Panc1 (cell line): Measurements from ENCODE around the gene RIC3.

Source experiments
- POLR2AphosphoS5 ChIP-seq: IDR thresholded peaks from 2 replicates; pipeline ENCODE4 v1.6.1; 2012; ENCODE audit warnings: mild to moderate bottlenecking, low read depth, low read length, moderate library complexity
- SIN3A ChIP-seq: IDR thresholded peaks from 2 replicates; pipeline ENCODE4 v1.6.1; 2012; ENCODE audit warnings: low read depth, mild to moderate bottlenecking, low read length, moderate library complexity, borderline replicate concordance; ENCODE audit not compliant: insufficient read depth
- TCF7L2 ChIP-seq: IDR thresholded peaks from 2 replicates; pipeline ENCODE4 v1.6.1; 2011; ENCODE audit warnings: mild to moderate bottlenecking, low read depth, low read length, inconsistent platforms
- TF ChIP-seq, protein P1 (sequence below): fragments of 450-650 bp; IDR thresholded peaks from 2 replicates; pipeline ENCODE4 v1.5.1; 2017; ENCODE audit warnings: mild to moderate bottlenecking
- TF ChIP-seq, protein P2 (sequence below), 2 experiments: IDR thresholded peaks; 2 replicates each; pipeline ENCODE4 v1.6.1; 2011 to 2012; ENCODE audit warnings: low read depth in 2 of 2, control low read depth in 1 of 2, low read length in 1 of 2, mild to moderate bottlenecking in 1 of 2, moderate library complexity in 1 of 2; ENCODE audit not compliant: insufficient read depth in 1 of 2

DNA sequence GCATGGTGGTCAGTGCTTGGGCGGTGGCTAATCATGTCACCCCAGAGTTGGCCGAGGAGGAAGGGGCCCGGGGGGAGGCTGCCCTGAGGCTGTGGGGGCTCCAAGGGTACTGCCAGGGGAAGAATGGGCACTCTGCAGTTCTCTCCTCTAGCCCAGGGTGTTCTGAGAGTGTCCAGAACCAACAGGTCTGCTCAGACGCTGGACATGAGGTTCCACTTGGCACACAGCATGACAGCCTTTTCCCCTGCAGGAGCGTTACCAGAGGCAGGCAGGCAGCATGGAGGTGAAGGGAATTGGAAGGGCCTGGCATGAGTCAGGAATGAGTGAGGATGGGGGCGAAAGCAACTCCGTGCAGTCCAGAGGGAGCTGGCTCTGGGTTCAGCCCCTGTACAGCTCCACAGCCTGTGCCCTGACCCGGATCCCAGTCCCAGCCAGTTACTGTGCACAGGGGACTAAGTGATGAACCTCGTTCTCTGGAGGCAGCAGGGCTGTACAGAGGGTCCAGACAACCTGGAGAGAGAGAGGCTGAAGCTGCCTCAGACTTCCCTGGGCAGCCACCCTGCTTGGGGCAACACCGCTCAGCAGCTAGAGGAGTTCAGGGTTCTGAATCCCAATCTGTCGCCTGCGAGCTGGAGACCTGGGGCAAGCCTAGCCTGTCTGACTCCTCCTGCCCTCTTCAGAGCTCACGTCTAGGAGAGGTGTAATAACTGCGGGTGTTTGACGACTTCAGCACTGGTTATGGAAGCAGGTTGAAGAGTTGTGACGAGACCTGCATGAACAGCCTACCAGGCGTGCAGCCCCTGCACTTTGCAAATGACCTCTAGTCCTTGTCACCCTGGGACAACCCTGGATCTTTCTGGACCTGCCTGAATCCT is 102.6 kb downstream of the RIC3 start:
- TF ChIP-seq, protein P1, sequence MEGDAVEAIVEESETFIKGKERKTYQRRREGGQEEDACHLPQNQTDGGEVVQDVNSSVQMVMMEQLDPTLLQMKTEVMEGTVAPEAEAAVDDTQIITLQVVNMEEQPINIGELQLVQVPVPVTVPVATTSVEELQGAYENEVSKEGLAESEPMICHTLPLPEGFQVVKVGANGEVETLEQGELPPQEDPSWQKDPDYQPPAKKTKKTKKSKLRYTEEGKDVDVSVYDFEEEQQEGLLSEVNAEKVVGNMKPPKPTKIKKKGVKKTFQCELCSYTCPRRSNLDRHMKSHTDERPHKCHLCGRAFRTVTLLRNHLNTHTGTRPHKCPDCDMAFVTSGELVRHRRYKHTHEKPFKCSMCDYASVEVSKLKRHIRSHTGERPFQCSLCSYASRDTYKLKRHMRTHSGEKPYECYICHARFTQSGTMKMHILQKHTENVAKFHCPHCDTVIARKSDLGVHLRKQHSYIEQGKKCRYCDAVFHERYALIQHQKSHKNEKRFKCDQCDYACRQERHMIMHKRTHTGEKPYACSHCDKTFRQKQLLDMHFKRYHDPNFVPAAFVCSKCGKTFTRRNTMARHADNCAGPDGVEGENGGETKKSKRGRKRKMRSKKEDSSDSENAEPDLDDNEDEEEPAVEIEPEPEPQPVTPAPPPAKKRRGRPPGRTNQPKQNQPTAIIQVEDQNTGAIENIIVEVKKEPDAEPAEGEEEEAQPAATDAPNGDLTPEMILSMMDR, result no peak
- TF ChIP-seq SIN3A, result no peak
- no peak for TF ChIP-seq POLR2AphosphoS5
- TF ChIP-seq TCF7L2, result no peak
- TF ChIP-seq, protein P2, sequence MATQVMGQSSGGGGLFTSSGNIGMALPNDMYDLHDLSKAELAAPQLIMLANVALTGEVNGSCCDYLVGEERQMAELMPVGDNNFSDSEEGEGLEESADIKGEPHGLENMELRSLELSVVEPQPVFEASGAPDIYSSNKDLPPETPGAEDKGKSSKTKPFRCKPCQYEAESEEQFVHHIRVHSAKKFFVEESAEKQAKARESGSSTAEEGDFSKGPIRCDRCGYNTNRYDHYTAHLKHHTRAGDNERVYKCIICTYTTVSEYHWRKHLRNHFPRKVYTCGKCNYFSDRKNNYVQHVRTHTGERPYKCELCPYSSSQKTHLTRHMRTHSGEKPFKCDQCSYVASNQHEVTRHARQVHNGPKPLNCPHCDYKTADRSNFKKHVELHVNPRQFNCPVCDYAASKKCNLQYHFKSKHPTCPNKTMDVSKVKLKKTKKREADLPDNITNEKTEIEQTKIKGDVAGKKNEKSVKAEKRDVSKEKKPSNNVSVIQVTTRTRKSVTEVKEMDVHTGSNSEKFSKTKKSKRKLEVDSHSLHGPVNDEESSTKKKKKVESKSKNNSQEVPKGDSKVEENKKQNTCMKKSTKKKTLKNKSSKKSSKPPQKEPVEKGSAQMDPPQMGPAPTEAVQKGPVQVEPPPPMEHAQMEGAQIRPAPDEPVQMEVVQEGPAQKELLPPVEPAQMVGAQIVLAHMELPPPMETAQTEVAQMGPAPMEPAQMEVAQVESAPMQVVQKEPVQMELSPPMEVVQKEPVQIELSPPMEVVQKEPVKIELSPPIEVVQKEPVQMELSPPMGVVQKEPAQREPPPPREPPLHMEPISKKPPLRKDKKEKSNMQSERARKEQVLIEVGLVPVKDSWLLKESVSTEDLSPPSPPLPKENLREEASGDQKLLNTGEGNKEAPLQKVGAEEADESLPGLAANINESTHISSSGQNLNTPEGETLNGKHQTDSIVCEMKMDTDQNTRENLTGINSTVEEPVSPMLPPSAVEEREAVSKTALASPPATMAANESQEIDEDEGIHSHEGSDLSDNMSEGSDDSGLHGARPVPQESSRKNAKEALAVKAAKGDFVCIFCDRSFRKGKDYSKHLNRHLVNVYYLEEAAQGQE (IDR thresholded peaks at IDR 0.05; ENCODE audit: insufficient read depth in 1 of 2, low read depth in 2 of 2, low read length in 1 of 2), result no peak
